Measurements from ENCODE around the gene IDH3B. TPM values are rescaled to one million over a fixed set of nuclear protein-coding genes. Genes with fewer than 3 reads are reported as not detected.

The IDH3B gene
- total and polyA plus RNA-seq, 2 donors (not counting 1 experiment from before 2014, with no cell fraction given), result 77.0 to 98.2 TPM

- Histone ChIP-seq H3K4me3 (replicated peaks in 1 of 4; ENCODE audit: control extremely low read depth in 1 of 4, insufficient read depth in 1 of 4, low read depth in 3 of 4, low read length in 4 of 4) (no peak overlapping the region), H3K4me2 (ENCODE audit: extremely low read depth, insufficient read depth, low read length) (no peak overlapping the region), H4K20me1 (ENCODE audit: control insufficient read depth, extremely low read depth, insufficient read depth, low read length) (no peaks in the 10 kb centered on the region), H3K79me2 (ENCODE audit: control insufficient read depth, insufficient read depth, low read length) (no peaks in the 10 kb centered on the region), H2AFZ (ENCODE audit: low read length) (no peak overlapping the region), H3K36me3 (ENCODE audit: control insufficient read depth, insufficient read depth, low read length) (no peaks in the 10 kb centered on the region), H3K9ac (ENCODE audit: insufficient read depth, low read length) (no peak overlapping the region), H3K27me3 (ENCODE audit: control insufficient read depth, insufficient read depth, low read length) (peaks cover 3% of the 10 kb centered on the region), H3K4me1 (ENCODE audit: control insufficient read depth, extremely low read depth, insufficient read depth, low read length) (no peaks in the 10 kb centered on the region), H3K27ac (ENCODE audit: insufficient read depth, low read length) (no peak overlapping the region), H3K9me3 (ENCODE audit: control insufficient read depth, insufficient read depth, low read depth, low read length) (no peaks in the 10 kb centered on the region)
- no peak for DNase-seq (ENCODE audit: low read depth in 2 of 2)
- TF ChIP-seq CTCF (conservative IDR thresholded peaks at IDR 0.05 in 1 of 2, IDR thresholded peaks at IDR 0.05 in 1 of 2; ENCODE audit: low read depth in 1 of 2, low read length in 2 of 2), result no peak
- TF ChIP-seq EZH2 (IDR thresholded peaks at IDR 0.05; ENCODE audit: low read length, missing control alignments), result no peak
Observed at GRCh38 chr20:2708665-2709064, 44.6 kb upstream of the IDH3B start.

- Histone ChIP-seq H3K79me2 (ENCODE audit: control insufficient read depth, insufficient read depth, low read length) (no peaks in the 10 kb centered on the region), H3K4me1 (ENCODE audit: control insufficient read depth, extremely low read depth, insufficient read depth, low read length) (no peaks in the 10 kb centered on the region), H3K27ac (ENCODE audit: insufficient read depth, low read length) (no peak overlapping the region), H3K27me3 (ENCODE audit: control insufficient read depth, insufficient read depth, low read length) (peaks cover 2% of the 10 kb centered on the region), H3K4me2 (ENCODE audit: extremely low read depth, insufficient read depth, low read length) (no peak overlapping the region), H3K9me3 (ENCODE audit: control insufficient read depth, insufficient read depth, low read depth, low read length) (no peaks in the 10 kb centered on the region), H2AFZ (ENCODE audit: low read length) (no peak overlapping the region), H4K20me1 (ENCODE audit: control insufficient read depth, extremely low read depth, insufficient read depth, low read length) (no peaks in the 10 kb centered on the region), H3K36me3 (ENCODE audit: control insufficient read depth, insufficient read depth, low read length) (no peaks in the 10 kb centered on the region), H3K9ac (ENCODE audit: insufficient read depth, low read length) (no peak overlapping the region), H3K4me3 (replicated peaks in 1 of 4; ENCODE audit: control extremely low read depth in 1 of 4, insufficient read depth in 1 of 4, low read depth in 3 of 4, low read length in 4 of 4) (no peak overlapping the region)
- no peak for TF ChIP-seq EZH2 (IDR thresholded peaks at IDR 0.05; ENCODE audit: low read length, missing control alignments)
- DNase-seq (ENCODE audit: low read depth in 2 of 2), result no peak
Observed at GRCh38 chr20:2708073-2708415, 44.0 kb upstream of the IDH3B start.

GRCh38 chr20:2707353-2708072, 43.5 kb upstream of the IDH3B start:
- no peaks in the 10 kb centered on the region for H3K79me2 ChIP-seq (ENCODE audit: control insufficient read depth, insufficient read depth, low read length)
- H3K27me3 ChIP-seq (ENCODE audit: control insufficient read depth, insufficient read depth, low read length), result no peaks in the 10 kb centered on the region
- DNase-seq (ENCODE audit: low read depth in 2 of 2), result no peak

More at GRCh38 chr20:2707353-2708072, 43.5 kb upstream of the IDH3B start:
- Histone ChIP-seq H4K20me1 (ENCODE audit: control insufficient read depth, extremely low read depth, insufficient read depth, low read length) (no peaks in the 10 kb centered on the region), H3K9ac (ENCODE audit: insufficient read depth, low read length) (no peak overlapping the region), H3K4me2 (ENCODE audit: extremely low read depth, insufficient read depth, low read length) (no peak overlapping the region), H2AFZ (ENCODE audit: low read length) (no peak overlapping the region), H3K4me1 (ENCODE audit: control insufficient read depth, extremely low read depth, insufficient read depth, low read length) (no peaks in the 10 kb centered on the region), H3K36me3 (ENCODE audit: control insufficient read depth, insufficient read depth, low read length) (no peaks in the 10 kb centered on the region), H3K27ac (ENCODE audit: insufficient read depth, low read length) (no peak overlapping the region), H3K4me3 (replicated peaks in 1 of 4; ENCODE audit: control extremely low read depth in 1 of 4, insufficient read depth in 1 of 4, low read depth in 3 of 4, low read length in 4 of 4) (no peak overlapping the region), H3K9me3 (ENCODE audit: control insufficient read depth, insufficient read depth, low read depth, low read length) (no peaks in the 10 kb centered on the region)
- TF ChIP-seq EZH2 (IDR thresholded peaks at IDR 0.05; ENCODE audit: low read length, missing control alignments) (no peak), CTCF (conservative IDR thresholded peaks at IDR 0.05 in 1 of 2, IDR thresholded peaks at IDR 0.05 in 1 of 2; ENCODE audit: low read depth in 1 of 2, low read length in 2 of 2) (no peak)

Data from fibroblast of lung (primary cell).